ENCODE results near the gene GLO1.

GLO1 gene

GRCh38 chr6:38723783-38724182, 20.8 kb upstream of the GLO1 start:
- no peak overlapping the region for H3K27ac ChIP-seq (ENCODE audit: low read depth, low read length, severe bottlenecking)
- no peaks in the 10 kb centered on the region for H3K36me3 ChIP-seq (ENCODE audit: control insufficient read depth, insufficient read depth, low read length)
- 87 to 97% methylated on average over 3 to 5 of the region's 5 CpGs for WGBS, 2 experiments (ENCODE audit: insufficient coverage in 2 of 2)
- no peak overlapping the region for H3K4me3 ChIP-seq (ENCODE audit: extremely low read depth, insufficient read depth, low read length, poor library complexity, severe bottlenecking)
- no peaks in the 10 kb centered on the region for H3K4me1 ChIP-seq (ENCODE audit: control insufficient read depth, insufficient read depth, low read length, poor library complexity, severe bottlenecking)
- H3K9me3 ChIP-seq (ENCODE audit: control insufficient read depth, low read length), result no peaks in the 10 kb centered on the region

- no peaks in the 10 kb centered on the region for H3K36me3 ChIP-seq (ENCODE audit: control insufficient read depth, insufficient read depth, low read length)
- H3K4me3 ChIP-seq (ENCODE audit: extremely low read depth, insufficient read depth, low read length, poor library complexity, severe bottlenecking), result no peak overlapping the region
- no peaks in the 10 kb centered on the region for H3K9me3 ChIP-seq (ENCODE audit: control insufficient read depth, low read length)
- WGBS, 2 experiments (ENCODE audit: insufficient coverage in 2 of 2), result 92 to 95% methylated on average over 20 to 23 of the region's 26 CpGs
- H3K4me1 ChIP-seq (ENCODE audit: control insufficient read depth, insufficient read depth, low read length, poor library complexity, severe bottlenecking), result no peaks in the 10 kb centered on the region
- H3K27ac ChIP-seq (ENCODE audit: low read depth, low read length, severe bottlenecking), result no peak overlapping the region
Measured at GRCh38 chr6:38722727-38723334, 19.9 kb upstream of the GLO1 start.

GRCh38 chr6:38722038-38722437, 19.1 kb upstream of the GLO1 start:
- Histone ChIP-seq H3K27ac (ENCODE audit: low read depth, low read length, severe bottlenecking) (no peak overlapping the region), H3K9me3 (ENCODE audit: control insufficient read depth, low read length) (no peaks in the 10 kb centered on the region), H3K36me3 (ENCODE audit: control insufficient read depth, insufficient read depth, low read length) (no peaks in the 10 kb centered on the region), H3K4me1 (ENCODE audit: control insufficient read depth, insufficient read depth, low read length, poor library complexity, severe bottlenecking) (no peaks in the 10 kb centered on the region), H3K4me3 (ENCODE audit: extremely low read depth, insufficient read depth, low read length, poor library complexity, severe bottlenecking) (no peak overlapping the region)
- 74 to 85% methylated on average over 2 of the region's 3 CpGs for WGBS, 2 experiments (ENCODE audit: insufficient coverage in 2 of 2)

- WGBS, 2 experiments (ENCODE audit: insufficient coverage in 2 of 2), result 0% methylated on average over 2 of the region's 2 CpGs; no CpG with 5 or more reads in 1 of the 2 experiments
- Histone ChIP-seq H3K4me1 (ENCODE audit: control insufficient read depth, insufficient read depth, low read length, poor library complexity, severe bottlenecking) (no peaks in the 10 kb centered on the region), H3K9me3 (ENCODE audit: control insufficient read depth, low read length) (no peaks in the 10 kb centered on the region), H3K27ac (ENCODE audit: low read depth, low read length, severe bottlenecking) (no peak overlapping the region), H3K4me3 (ENCODE audit: extremely low read depth, insufficient read depth, low read length, poor library complexity, severe bottlenecking) (no peak overlapping the region), H3K36me3 (ENCODE audit: control insufficient read depth, insufficient read depth, low read length) (no peaks in the 10 kb centered on the region)
Measured at GRCh38 chr6:38720295-38720694, 17.4 kb upstream of the GLO1 start.

GRCh38 chr6:38719358-38719757, 16.4 kb upstream of the GLO1 start:
- Histone ChIP-seq H3K4me3 (ENCODE audit: extremely low read depth, insufficient read depth, low read length, poor library complexity, severe bottlenecking) (no peak overlapping the region), H3K36me3 (ENCODE audit: control insufficient read depth, insufficient read depth, low read length) (no peaks in the 10 kb centered on the region), H3K4me1 (ENCODE audit: control insufficient read depth, insufficient read depth, low read length, poor library complexity, severe bottlenecking) (peaks cover 4% of the 10 kb centered on the region), H3K9me3 (ENCODE audit: control insufficient read depth, low read length) (no peaks in the 10 kb centered on the region), H3K27ac (ENCODE audit: low read depth, low read length, severe bottlenecking) (no peak overlapping the region)
- WGBS, 2 experiments (ENCODE audit: insufficient coverage in 2 of 2), result 75 to 100% methylated on average over 1 of the region's 1 CpG

- WGBS, 2 experiments (ENCODE audit: insufficient coverage in 2 of 2), result 81 to 84% methylated on average over 2 of the region's 2 CpGs
- H3K4me1 ChIP-seq (ENCODE audit: control insufficient read depth, insufficient read depth, low read length, poor library complexity, severe bottlenecking), result peaks cover 14% of the 10 kb centered on the region
- no peaks in the 10 kb centered on the region for H3K36me3 ChIP-seq (ENCODE audit: control insufficient read depth, insufficient read depth, low read length)
- no peaks in the 10 kb centered on the region for H3K9me3 ChIP-seq (ENCODE audit: control insufficient read depth, low read length)
- no peak overlapping the region for H3K4me3 ChIP-seq (ENCODE audit: extremely low read depth, insufficient read depth, low read length, poor library complexity, severe bottlenecking)
- H3K27ac ChIP-seq (ENCODE audit: low read depth, low read length, severe bottlenecking), result no peak overlapping the region
Measured at GRCh38 chr6:38716825-38717224, 13.9 kb upstream of the GLO1 start.

GRCh38 chr6:38715016-38715689, 12.2 kb upstream of the GLO1 start, which contains the start of gene DNAH8:
DNAH8 (plus strand) TSS chr6:38715311; CDS start chr6:38722810, 7,499 bp downstream.
- Histone ChIP-seq H3K36me3 (ENCODE audit: control insufficient read depth, insufficient read depth, low read length) (no peaks in the 10 kb centered on the region), H3K27ac (ENCODE audit: low read depth, low read length, severe bottlenecking) (no peak within 1 kb of the TSS), H3K4me3 (ENCODE audit: extremely low read depth, insufficient read depth, low read length, poor library complexity, severe bottlenecking) (peak within 1 kb of the TSS; percentile 36), H3K4me1 (ENCODE audit: control insufficient read depth, insufficient read depth, low read length, poor library complexity, severe bottlenecking) (peaks cover 14% of the 10 kb centered on the region), H3K9me3 (ENCODE audit: control insufficient read depth, low read length) (peaks cover 9% of the 10 kb centered on the region)
- 6 to 11% methylated on average over 25 to 30 of the region's 44 CpGs for WGBS, 2 experiments (ENCODE audit: insufficient coverage in 2 of 2)

- H3K4me3 ChIP-seq (ENCODE audit: extremely low read depth, insufficient read depth, low read length, poor library complexity, severe bottlenecking), result peak overlapping the region; percentile 36
- peaks cover 12% of the 10 kb centered on the region for H3K9me3 ChIP-seq (ENCODE audit: control insufficient read depth, low read length)
- peaks cover 14% of the 10 kb centered on the region for H3K4me1 ChIP-seq (ENCODE audit: control insufficient read depth, insufficient read depth, low read length, poor library complexity, severe bottlenecking)
- no peak overlapping the region for H3K27ac ChIP-seq (ENCODE audit: low read depth, low read length, severe bottlenecking)
- H3K36me3 ChIP-seq (ENCODE audit: control insufficient read depth, insufficient read depth, low read length), result no peaks in the 10 kb centered on the region
- no CpG with 5 or more reads among the region's 4 CpGs for WGBS, 2 experiments (ENCODE audit: insufficient coverage in 2 of 2)
Measured at GRCh38 chr6:38714239-38715015, 11.5 kb upstream of the GLO1 start.

- Histone ChIP-seq H3K4me1 (ENCODE audit: control insufficient read depth, insufficient read depth, low read length, poor library complexity, severe bottlenecking) (peaks cover 14% of the 10 kb centered on the region), H3K9me3 (ENCODE audit: control insufficient read depth, low read length) (peaks cover 12% of the 10 kb centered on the region), H3K4me3 (ENCODE audit: extremely low read depth, insufficient read depth, low read length, poor library complexity, severe bottlenecking) (no peak overlapping the region), H3K36me3 (ENCODE audit: control insufficient read depth, insufficient read depth, low read length) (no peaks in the 10 kb centered on the region), H3K27ac (ENCODE audit: low read depth, low read length, severe bottlenecking) (no peak overlapping the region)
- WGBS, 2 experiments (ENCODE audit: insufficient coverage in 2 of 2), result 63 to 78% methylated on average over 1 to 4 of the region's 6 CpGs
Measured at GRCh38 chr6:38713812-38714211, 10.9 kb upstream of the GLO1 start.

- Histone ChIP-seq H3K9me3 (ENCODE audit: control insufficient read depth, low read length) (peaks cover 12% of the 10 kb centered on the region), H3K36me3 (ENCODE audit: control insufficient read depth, insufficient read depth, low read length) (no peaks in the 10 kb centered on the region), H3K4me3 (ENCODE audit: extremely low read depth, insufficient read depth, low read length, poor library complexity, severe bottlenecking) (no peak overlapping the region), H3K27ac (ENCODE audit: low read depth, low read length, severe bottlenecking) (no peak overlapping the region), H3K4me1 (ENCODE audit: control insufficient read depth, insufficient read depth, low read length, poor library complexity, severe bottlenecking) (peaks cover 1% of the 10 kb centered on the region)
- no CpG with 5 or more reads among the region's 2 CpGs for WGBS, 2 experiments (ENCODE audit: insufficient coverage in 2 of 2)
Measured at GRCh38 chr6:38708496-38708895, 5.6 kb upstream of the GLO1 start.
